Forelimb muscle (tissue), 1 donor: ENCODE data around the gene COL6A2. TPM values are rescaled to one million over a fixed set of nuclear protein-coding genes. Genes with fewer than 3 reads are reported as not detected.
"Not testable (repeated sequence)": the region's sequence is repeated elsewhere in the genome, so short reads cannot be mapped to it uniquely, and the experiment has no call there.

ENCODE experiments used
- DNase-seq: peaks from one replicate; pipeline ENCODE4 v3.0.0-alpha.2; 2013; ENCODE audit warnings: low read depth
- polyA plus RNA-seq: library from polyadenylated mRNA; unstranded; fragments of 120-200 nt; gene quantifications from one replicate; pipeline ENCODE4 v1.2.1, GENCODE V29; 2013; ENCODE audit not compliant: insufficient read length

COL6A2 gene
- 533 TPM for polyA plus RNA-seq

DNA sequence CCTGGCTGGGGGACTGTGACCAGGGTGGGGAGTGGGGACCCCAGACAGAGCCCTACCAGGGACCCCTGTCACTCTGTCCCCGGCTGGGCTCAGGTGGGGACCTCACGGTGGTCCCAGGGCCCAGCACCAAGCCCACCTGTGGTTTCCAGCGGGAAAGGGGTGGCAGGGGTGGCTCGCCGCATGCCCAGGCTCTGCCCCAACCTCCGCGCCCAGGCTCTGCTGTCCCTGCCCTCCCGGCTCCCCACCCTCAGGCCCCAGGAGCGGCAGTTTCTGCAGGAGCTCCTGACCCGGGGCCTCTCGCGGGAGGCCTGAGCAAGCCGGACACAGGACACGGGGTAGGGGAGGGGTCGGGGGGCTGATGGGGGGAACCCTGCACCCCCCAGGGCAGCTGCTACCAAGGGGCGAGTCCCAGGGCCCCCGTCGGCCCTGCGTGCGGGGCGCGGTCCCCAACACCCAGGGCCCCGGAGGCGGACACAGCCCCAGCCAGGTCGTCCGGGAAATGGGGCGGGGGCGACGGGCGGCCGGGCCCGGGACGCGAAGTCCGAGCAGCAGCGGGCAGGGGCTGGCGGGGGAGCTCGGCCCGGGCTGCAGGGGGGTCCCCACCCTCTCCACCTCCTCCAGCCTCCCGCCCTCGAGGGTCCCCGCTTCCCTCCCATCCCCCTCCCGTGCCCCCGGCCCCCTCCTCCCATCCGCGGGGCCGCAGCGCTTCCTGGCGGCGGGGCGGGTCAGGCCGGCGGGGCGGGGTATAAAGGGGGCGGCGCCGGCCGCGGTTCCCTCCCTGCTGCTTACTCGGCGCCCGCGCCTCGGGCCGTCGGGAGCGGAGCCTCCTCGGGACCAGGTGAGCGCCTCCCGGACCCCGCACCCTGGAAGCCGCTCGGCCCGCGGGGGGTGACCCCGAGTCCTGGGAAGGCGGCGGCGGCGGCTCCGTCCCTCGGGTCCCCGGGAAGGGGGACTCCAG is at the start of gene COL6A2:
Gene COL6A2, plus strand, starts transcription at position 777 of the 958 bp plus-strand sequence.
- DNase-seq, result no peak

DNA sequence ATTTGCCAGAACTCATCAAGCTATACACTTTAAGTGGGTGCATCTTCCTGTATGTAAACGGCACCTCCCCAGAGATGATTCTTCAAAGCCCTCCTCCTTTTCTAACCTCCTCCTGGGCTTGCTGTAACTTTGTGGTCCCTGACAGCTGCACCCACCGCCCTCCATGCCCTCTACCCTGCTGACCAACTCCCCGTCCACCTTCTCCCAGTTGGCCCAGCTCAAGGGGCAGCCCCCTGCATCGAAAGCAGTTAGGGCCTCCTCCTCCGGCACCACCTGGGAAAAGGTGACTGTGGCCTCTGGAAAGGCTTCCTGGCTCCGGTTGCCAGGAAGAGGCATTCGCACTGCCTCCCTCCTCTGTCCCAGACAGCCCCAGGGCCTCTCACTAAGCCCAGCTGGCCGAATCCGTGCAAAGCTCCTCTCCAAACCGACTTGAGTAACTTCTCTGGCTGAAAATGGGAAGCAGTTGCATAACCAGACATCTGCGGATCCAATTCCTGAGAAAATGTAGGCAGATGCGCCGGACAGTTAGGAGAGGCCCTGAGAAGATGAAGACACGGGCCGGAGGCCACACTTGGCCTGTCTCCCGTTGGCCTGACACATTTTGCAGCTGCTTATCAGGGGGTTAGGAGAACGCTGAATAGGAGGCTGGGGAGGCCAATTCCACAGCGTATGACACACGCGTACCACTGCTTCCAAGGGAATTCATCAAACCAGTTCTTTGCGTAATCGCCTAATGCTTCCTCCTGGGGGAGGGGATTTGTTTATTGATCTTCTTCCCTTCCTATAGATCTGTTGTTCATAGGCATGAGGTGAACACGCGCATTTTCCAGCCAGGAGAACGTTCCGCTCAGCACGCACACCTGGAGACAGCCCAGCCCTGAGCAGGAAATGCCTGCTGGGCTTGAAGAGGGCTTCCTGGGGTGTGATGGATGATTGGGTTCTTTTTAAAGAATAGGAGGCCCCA is 48.7 kb upstream of the COL6A2 start:
- peak; percentile 99 for DNase-seq

DNA sequence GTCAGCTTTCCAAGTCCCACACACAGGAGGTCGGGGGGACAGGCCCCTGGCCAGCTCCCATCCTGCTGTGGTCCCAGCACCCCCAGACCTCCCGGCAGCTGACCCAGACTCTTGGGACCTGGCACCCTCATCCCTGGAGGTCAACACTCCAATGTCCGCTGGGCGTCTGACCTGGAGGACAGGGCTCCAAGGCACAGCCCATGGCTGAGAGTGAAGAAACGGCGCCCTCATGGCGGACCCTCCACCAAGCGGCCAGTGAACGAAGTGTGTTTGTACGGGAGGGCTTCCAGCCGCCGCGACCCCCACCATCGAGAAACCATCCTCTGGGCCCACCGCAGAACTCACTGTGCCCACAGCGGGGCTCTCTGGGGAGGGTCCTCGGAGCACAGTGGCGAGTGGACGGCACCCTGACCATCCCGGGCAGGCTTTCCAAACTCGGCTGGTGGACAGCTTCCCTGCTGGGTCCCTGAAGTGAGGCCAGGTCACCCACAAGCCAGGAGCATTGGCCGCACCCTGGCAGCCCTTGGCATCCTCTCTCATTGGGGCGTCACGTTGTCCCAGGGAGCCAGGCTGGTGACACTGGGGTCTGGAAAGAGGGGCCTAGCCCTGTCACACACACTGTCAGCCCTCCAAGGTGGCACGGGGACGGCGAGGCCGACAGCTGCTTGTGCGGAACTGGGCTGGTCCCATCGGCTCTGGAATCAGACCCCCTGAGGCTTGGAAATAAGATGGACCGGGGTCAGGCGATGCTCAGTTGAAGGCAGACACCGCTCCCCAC is 47.8 kb upstream of the COL6A2 start:
- DNase-seq, result no peak

DNA sequence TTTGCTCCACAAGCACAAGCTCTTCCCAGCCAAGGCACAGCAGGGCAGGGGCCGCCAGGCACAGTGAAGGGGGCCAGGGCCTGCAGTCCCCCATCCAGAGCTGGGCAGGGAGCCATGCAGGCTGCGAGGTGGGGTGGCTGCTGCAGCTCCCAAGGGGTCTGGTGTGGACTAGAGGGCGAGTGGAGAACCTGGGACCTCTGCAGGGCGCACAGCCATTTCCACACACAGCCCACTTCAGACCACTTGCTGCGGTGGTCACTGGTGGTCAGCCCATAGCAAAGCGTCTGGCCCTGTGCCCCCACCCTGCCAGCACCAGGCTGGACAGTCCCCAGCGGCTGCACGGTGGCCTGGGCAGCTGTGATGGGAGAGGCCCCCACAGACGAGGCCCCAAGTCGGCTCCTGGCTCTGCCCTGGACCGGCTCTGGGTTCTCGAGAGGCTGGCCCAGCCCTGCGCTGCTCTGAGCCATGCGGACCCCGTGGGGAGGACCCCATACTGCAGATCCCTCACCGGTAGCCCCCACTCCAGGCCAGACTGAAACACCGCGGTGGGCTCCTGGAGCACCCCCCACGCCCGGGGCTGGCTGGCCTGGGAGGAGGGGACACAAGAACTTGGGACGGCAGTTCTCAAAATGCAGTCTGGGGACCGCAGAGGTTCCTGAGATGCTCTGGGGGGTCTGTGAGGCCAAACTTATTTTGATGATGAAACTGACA is 47.1 kb upstream of the COL6A2 start:
- no peak for DNase-seq

DNA sequence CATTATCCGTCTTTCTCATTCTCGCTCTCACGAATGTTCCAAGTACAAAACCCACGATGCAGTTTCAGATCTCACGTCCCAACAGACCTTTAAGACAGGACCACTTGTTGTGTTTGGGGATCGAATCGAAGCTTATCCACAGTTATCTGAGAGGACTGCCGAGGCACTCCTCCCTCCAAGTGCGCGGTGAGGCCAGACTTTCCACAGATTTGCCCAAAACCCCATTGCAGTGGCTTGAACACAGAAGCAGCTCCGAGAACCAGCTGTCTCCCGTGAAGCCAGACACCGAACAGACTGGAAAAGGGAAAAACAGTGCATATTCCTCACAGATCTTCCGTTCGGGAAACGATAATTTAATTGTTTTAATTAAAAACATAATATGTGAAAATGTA is 46.5 kb upstream of the COL6A2 start:
- DNase-seq, result no peak

DNA sequence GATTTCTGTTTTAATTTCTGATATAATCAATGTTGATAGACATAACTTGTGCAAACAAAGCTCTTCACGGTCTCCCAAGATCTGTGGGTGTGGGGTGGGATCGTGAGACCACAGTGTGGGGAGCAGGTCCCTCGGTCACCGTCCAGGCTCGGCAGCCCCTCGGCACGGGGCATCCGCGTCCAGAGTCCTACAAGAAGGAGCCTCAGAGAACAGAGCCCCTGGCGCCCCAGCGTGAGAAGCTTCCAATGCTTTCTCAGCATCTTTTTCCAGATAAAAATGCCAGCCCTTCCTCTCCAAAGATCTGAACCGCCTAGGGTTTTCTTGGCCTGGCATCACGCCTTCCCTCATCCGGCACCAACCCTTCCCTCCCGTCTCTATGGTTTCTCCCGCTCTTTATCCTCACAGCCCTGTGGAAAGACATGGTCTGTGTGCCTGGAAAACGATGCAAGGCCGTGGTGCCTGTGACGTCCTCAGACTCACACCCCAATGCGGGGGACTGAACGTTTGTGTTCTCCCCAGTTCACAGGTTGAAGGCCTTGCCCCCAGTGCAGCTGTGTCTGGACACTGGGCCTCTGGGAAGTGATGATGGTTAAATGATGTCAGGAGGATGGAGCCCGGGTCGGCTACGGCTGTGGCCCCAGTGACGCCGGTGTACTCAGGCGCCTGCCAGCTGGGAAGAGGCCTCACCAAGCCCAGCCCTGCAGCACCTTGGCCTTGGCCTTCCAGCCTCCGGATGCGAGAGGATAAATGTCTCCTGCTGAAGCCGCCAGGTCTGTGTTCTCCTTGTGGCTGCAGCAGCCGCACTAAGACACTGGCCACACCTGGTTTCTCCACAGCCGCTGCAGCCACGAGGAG is 45.9 kb upstream of the COL6A2 start:
- no peak for DNase-seq

DNA sequence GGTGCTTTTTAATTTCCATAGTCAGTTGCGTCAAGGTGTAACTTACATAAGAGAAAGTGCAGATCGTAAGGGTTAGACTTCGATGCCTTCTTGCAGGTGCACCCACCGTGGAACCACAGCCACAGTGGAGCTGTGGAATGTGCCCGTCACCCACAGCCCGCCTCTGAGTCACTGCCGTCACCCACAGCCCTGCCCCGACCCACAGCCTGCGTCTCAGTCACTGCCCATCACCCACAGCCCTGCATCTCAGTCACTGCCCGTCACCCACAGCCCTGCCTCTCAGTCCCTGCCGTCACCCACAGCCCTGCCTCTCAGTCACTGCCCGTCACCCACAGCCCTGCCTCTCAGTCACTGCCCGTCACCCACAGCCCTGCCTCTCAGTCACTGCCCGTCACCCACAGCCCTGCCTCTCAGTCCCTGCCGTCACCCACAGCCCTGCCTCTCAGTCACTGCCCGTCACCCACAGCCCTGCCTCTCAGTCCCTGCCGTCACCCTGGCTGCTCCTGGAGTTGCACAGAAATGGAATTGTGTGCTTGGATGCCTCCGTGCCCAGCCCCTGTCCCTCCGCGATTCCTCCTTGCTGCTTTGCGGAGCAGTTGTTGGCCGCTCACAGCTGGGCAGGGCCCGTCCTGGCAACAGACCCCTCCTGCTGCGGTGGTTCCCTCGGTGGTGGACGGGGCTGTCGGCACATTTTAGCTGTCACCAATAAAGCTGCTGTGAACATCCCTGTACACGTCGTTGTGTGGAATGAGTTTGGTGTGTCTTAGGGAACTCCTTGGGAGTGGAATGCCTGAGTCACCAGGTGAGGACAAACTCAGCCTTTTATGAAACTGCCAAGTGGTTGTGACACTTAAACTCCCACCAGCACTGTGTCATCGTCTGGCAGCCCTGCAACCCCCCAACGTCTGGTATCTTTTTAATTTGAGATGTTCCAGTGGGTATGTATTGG is 44.9 kb upstream of the COL6A2 start:
- DNase-seq, result no peak

DNA sequence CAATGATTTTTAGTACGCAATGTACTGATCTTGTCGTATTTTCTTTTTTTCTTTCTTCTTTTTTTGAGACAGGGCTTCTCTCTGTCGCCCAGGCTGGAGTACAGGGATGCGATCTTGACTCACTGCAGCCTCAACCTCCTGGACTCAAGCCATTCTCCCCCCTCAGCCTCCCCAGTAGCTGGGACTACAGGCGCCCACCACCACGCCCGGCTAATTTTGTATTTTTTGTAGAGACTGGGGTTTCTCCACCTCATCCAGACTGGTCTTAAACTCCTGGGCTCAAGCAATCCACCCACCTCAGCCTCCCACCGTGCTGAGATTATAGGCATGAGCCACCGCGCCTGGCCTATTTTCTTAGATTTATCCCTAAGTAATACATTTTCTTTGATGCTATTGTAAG is 43.9 kb upstream of the COL6A2 start:
- no peak for DNase-seq

DNA sequence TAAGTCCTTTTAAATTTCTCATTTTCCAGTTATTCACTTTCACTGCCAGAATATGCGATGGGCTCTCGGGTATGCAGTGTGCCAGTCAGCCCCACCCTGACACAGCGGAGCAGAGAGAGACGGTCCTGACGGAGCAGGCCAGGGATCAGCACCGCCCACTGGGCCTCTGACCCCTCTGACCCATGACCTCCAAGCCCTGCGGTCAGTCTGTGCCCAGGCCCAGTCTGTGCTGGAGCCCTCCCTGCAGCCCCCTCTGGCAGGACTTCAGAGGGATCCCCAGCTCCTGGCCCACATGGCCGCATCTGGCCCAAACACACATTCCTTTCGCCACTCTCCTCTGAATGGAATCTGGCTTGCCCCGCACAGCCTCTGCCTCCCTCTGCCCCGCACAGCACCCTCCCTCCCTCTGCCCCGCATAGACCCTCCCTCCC is 43.4 kb upstream of the COL6A2 start:
- DNase-seq, result no peak

DNA sequence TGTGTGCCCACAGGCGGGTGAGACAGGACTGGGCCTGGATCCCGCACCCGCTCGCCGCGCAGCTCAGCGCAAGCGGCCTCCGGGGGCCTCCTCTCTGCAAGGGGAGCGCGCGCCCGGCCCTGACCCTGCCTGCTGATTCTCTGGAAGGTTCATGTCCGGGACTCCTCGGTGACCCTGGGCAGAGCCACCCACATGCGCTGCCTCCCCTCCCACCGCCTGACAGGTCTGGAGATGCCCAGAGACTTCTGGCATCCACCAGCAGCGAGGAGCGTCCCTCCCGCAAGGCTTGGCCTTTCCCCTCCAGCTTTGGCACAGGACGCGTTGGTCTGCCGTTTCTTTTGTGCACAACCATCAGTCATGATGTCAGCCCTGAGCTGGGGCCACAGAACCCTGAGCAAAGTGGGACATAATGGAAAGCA is 42.0 kb upstream of the COL6A2 start:
- no peak for DNase-seq

DNA sequence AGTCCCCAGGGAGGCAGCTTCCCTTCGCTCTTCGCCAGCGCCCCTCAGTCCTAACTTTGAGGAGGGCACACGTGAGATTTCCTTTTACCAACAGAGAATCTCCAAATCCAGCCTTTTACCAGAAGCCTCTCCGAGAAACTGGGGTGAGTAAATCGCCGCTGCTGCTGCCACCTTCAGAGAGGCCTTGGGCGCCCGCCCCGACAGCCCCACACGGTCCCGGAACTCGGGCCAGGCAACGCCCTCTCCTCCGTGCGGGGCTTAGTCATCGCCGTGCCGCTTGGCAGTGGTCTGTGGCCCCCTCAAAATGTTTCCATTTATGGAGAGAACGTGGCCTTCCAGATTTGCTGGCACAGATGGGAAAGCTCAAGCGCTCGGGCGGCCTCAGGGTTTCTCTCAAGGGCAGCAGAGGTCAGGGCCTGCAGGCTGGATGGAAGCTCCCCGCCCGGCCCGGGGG is 41.4 kb upstream of the COL6A2 start:
- DNase-seq, result no peak

DNA sequence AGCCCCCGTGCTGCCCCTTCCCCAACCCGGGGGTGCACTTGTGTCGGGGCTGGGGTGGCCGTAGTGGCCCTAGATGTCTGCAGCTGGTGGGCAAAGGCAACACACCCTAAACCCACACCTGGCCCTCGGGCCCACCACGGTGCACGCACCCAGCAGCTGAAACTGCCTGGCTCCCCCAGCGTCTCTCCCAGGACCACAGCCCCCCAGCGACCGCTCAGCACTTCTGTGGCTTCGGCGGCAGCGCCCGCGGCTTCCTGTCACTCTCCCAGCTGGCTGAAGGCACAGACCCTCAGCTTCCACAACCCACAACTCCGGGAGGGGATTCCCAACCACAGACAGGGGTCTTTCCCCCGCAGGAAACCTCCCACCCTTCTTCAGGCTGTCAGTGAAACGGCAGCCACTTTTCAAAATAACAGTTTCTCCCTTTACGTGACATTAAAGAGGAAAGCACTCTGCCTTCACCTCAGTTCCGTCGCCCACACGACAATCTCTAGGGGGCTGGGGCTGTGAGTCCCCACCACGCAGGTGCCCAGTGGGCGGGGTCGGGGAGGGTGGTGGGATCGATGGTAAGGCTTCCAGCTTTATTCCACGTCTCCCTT is 40.7 kb upstream of the COL6A2 start:
- no peak for DNase-seq

DNA sequence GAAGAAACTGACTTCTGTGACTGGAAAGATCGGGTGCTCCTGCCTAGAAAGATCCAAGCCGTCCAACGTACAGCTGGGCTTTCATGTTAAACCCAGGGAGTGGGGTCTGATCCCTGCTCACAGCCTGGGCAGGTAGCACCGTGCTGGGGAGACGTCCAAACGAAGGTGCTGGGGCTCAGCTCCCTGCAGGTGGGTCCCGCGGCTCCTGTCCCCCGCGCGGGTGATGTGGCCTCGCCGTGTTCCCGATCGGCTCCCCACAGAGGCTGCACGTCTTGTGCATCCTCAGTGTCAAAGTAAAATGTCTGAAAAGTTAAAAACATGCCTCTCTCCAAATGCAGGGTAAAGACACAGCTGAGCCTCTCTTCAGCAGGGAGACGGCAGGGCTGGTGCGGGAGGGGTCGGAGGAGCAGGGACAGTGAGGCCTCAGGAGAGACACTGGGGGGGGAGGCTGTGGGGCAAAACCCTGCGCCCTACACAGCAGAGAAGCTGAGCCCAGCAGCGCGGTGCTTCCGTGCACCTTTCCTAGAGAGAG is 40.1 kb upstream of the COL6A2 start:
- no peak for DNase-seq

DNA sequence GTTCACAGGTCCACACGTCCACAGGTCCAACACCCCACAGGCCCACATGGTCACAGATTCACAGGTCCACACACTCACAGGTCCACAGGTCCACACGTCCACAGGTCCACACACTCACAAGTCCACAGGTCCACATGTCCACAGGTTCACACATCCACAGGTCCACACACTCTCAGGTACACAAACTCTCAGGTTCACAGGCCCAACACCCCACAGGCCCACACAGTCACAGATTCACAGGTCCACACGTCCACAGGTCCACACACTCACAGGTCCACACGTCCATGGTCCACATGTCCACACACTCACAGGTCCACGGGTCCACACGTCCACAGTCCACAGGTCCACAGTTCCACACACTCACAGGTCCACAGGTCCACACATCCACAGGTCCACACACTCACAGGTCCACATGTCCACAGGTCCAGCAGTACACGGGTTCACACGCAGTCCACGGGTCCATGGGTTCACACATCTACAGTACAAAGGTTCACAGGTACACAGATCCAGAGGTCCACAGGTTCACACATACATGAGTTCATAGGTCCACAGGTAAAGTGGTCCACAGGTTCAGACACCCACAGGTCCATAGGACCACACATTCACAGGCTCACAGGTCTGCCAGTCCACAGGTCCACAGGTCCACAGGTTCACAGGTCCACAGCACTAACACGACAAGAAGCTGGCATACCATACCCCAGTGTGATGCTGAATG is 39.3 kb upstream of the COL6A2 start:
- DNase-seq, result no peak

DNA sequence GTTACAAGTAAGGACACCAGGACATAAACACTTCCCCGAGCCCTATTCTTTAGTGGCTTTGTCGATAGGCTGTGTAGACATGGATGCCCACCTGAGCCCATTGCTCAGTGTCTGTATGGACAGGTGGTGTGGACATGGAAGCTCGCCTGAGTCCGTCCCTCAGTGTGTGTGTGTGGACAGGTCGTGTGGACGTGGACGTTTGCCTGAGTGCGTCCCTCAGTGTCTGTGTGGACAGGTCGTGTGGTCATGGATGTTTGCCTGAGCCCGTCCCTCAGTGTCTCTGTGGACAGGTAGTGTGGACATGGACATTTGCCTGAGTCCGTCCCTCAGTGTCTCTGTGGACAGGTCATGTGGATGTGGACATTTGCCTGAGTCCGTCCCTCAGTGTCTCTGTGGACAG is 38.7 kb upstream of the COL6A2 start:
- no peak for DNase-seq

DNA sequence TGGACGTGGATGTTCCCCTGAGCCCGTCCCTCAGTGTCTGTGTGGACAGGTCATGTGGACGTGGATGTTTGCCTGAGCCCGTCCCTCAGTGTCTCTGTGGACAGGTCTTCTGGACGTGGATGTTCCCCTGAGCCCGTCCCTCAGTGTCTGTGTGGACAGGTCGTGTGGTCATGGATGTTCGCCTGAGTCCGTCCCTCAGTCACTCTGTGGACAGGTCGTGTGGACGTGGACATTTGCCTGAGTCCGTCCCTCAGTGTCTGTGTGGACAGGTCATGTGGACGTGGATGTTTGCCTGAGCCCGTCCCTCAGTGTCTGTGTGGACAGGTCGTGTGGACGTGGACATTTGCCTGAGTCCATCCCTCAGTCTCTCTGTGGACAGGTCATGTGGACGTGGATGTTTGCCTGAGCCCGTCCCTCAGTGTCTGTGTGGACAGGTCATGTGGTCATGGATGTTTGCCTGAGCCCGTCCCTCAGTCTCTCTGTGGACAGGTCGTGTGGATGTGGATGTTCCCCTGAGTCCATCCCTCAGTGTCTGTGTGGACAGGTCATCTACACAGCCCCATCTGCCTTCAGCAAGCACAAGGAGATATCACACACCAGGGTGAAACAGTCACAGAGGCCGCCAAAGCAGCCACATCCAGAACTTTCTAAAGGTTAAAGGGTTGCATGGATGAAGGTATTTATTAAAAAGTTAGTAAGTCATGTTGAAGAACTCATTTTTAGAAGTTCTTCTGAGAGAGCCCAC is 38.0 kb upstream of the COL6A2 start:
- not testable (repeated sequence) for DNase-seq
